Loucy (cell line): ENCODE measurements around the gene NBPF6.
"Not testable (repeated sequence)": the region's sequence is repeated elsewhere in the genome, so short reads cannot be mapped to it uniquely, and the experiment has no call there.

Source experiments
- H2AFZ ChIP-seq: fragments of 200-600 bp; sonication (generic); 2 replicates; pipeline ENCODE4 v1.6.0; 2016; ENCODE audit warnings: antibody characterized with exemption, mild to moderate bottlenecking, low read length, moderate library complexity
- H3F3A ChIP-seq: fragments of 200-600 bp; 2 replicates; pipeline ENCODE4 v1.6.0; 2016; ENCODE audit warnings: antibody characterized with exemption, low read depth, mild to moderate bottlenecking
- H3K27me3 ChIP-seq: fragments of 200-600 bp; sonication (generic); 2 replicates; pipeline ENCODE4 v1.6.1; 2014; ENCODE audit warnings: low read length, mild to moderate bottlenecking; ENCODE audit not compliant: insufficient read depth, poor library complexity, severe bottlenecking
- H3K36me3 ChIP-seq: fragments of 200-600 bp; sonication (generic); 2 replicates; pipeline ENCODE4 v1.6.1; 2016; ENCODE audit warnings: low read length; ENCODE audit not compliant: insufficient read depth
- H3K4me1 ChIP-seq: fragments of 200-600 bp; sonication (generic); 2 replicates; pipeline ENCODE4 v1.5.1; 2014; ENCODE audit warnings: low read length, mild to moderate bottlenecking; ENCODE audit not compliant: insufficient read depth, poor library complexity, severe bottlenecking
- H3K4me2 ChIP-seq: fragments of 200-600 bp; sonication (generic); 2 replicates; pipeline ENCODE4 v1.6.0; 2014; ENCODE audit warnings: antibody characterized with exemption, low read length, low read depth, mild to moderate bottlenecking; ENCODE audit not compliant: poor library complexity, severe bottlenecking
- H3K4me3 ChIP-seq: fragments of 200-600 bp; sonication (generic); 2 replicates; pipeline ENCODE4 v1.5.1; 2014; ENCODE audit warnings: low read length, mild to moderate bottlenecking, mixed read lengths; ENCODE audit not compliant: poor library complexity, severe bottlenecking
- H3K79me2 ChIP-seq: fragments of 200-600 bp; sonication (generic); 2 replicates; pipeline ENCODE4 v1.6.1; 2014; ENCODE audit warnings: low read length; ENCODE audit not compliant: insufficient read depth
- H3K9ac ChIP-seq: fragments of 200-600 bp; sonication (generic); 2 replicates; pipeline ENCODE4 v1.6.0; 2014; ENCODE audit warnings: mild to moderate bottlenecking, low read depth, low read length, moderate library complexity; ENCODE audit not compliant: poor library complexity, severe bottlenecking
- H3K9me2 ChIP-seq: fragments of 200-600 bp; sonication (generic); replicated peaks from 2 replicates; pipeline ENCODE4 v1.6.1; 2016; ENCODE audit warnings: low read depth, low read length, mixed read lengths
- H3K9me3 ChIP-seq: fragments of 200-600 bp; sonication (generic); 2 replicates; pipeline ENCODE4 v1.6.1; 2014; ENCODE audit warnings: mild to moderate bottlenecking, antibody characterized with exemption, low read length, low read depth; ENCODE audit not compliant: insufficient read depth
- H4K20me1 ChIP-seq: fragments of 200-600 bp; sonication (generic); 2 replicates; pipeline ENCODE4 v1.6.0; 2014; ENCODE audit warnings: antibody characterized with exemption, low read length, mild to moderate bottlenecking; ENCODE audit not compliant: insufficient read depth, poor library complexity, severe bottlenecking
- EZH2phosphoT487 ChIP-seq: fragments of 200-600 bp; IDR thresholded peaks from 2 replicates; pipeline ENCODE4 v1.6.1; 2018; ENCODE audit warnings: antibody characterized with exemption, mild to moderate bottlenecking, moderate library complexity, borderline replicate concordance
- TF ChIP-seq, protein P1 (sequence below): fragments of 200-600 bp; sonication (generic); conservative IDR thresholded peaks from 2 replicates; pipeline ENCODE4 v1.5.1; 2014; ENCODE audit warnings: mild to moderate bottlenecking, antibody characterized with exemption, low read length

NBPF6 gene

DNA sequence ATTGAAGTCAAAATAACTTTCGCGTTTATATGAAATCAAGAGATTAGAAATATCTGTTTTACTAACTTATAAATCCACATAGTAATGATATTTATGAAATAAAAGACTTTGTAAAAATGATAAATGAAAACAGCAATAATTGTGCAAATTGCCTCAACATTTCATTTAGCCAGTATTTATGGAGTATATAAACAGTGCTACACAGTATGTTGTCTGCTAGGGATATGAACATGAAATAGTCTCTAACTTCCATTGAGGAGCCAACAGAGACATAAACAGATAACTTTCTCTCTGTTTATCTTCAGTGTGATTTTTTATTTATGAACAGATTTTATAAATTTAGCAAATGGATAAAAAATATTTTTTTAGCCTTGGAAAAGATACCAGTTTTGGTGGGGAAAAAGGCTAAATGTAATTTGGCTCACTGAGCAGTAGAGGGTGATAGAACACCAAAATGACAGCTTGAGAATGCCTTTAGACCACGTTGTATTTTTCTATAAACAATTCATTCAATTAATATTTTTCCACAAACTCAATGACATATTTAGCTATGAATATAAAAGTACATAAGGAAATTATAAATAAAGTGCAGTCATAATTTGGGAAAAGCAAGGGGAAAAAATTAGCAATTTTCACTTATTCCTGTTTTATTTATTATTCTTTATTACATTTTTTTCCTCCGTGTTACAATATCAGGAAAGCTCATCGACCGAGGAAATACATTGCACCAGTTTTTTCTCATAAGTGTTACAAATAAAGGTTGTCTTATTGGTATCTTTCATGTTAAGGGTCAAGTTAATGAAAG is 62.3 kb downstream of the NBPF6 start:
- H3K9me2 ChIP-seq = no peaks in the 10 kb centered on the region
- no peaks in the 10 kb centered on the region for H3K36me3 ChIP-seq
- no peaks in the 10 kb centered on the region for H3F3A ChIP-seq
- H3K27me3 ChIP-seq = no peaks in the 10 kb centered on the region
- H4K20me1 ChIP-seq = no peaks in the 10 kb centered on the region
- no peak overlapping the region for H2AFZ ChIP-seq
- H3K79me2 ChIP-seq = no peaks in the 10 kb centered on the region
- no peaks in the 10 kb centered on the region for H3K9me3 ChIP-seq
- H3K4me3 ChIP-seq = no peak overlapping the region
- peaks cover 27% of the 10 kb centered on the region for H3K4me1 ChIP-seq
- peak overlapping the region; percentile 19 for H3K4me2 ChIP-seq
- no peak overlapping the region for H3K9ac ChIP-seq
- no peak for TF ChIP-seq EZH2phosphoT487
- TF ChIP-seq, protein P1, sequence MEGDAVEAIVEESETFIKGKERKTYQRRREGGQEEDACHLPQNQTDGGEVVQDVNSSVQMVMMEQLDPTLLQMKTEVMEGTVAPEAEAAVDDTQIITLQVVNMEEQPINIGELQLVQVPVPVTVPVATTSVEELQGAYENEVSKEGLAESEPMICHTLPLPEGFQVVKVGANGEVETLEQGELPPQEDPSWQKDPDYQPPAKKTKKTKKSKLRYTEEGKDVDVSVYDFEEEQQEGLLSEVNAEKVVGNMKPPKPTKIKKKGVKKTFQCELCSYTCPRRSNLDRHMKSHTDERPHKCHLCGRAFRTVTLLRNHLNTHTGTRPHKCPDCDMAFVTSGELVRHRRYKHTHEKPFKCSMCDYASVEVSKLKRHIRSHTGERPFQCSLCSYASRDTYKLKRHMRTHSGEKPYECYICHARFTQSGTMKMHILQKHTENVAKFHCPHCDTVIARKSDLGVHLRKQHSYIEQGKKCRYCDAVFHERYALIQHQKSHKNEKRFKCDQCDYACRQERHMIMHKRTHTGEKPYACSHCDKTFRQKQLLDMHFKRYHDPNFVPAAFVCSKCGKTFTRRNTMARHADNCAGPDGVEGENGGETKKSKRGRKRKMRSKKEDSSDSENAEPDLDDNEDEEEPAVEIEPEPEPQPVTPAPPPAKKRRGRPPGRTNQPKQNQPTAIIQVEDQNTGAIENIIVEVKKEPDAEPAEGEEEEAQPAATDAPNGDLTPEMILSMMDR = peak; percentile 94

- Histone ChIP-seq H3K4me1 (peaks cover 27% of the 10 kb centered on the region), H3K9me3 (no peaks in the 10 kb centered on the region)
Observed at GRCh38 chr1:108513044-108513415, 62.9 kb downstream of the NBPF6 start.

DNA sequence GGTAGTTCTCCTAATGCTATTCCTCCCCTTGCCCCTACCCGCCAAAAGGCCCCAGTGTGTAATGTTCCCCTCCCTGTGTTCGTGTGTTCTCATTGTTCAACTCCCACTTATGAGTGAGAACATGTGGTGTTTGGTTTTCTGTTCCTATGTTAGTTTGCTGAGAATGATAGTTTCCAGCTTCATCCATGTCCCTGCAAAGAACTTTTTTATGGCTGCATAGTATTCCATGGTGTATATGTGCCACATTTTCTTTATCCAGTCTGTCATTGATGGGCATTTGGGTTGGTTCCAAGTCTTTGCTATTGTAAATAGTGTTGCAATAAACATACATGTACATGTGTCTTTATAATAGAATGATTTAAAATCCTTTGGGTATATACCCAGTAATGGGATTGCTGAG is 63.8 kb downstream of the NBPF6 start:
- Histone ChIP-seq H3K4me3 (peak overlapping the region; percentile 33), H3K4me2 (peak overlapping the region; percentile 62), H3K4me1 (peaks cover 27% of the 10 kb centered on the region)
- not testable (repeated sequence) for H3F3A ChIP-seq, H3K27me3 ChIP-seq, H3K9me2 ChIP-seq, H3K36me3 ChIP-seq, H3K9ac ChIP-seq, H3K9me3 ChIP-seq, H3K79me2 ChIP-seq, H2AFZ ChIP-seq, H4K20me1 ChIP-seq

More at GRCh38 chr1:108513044-108513415, 62.9 kb downstream of the NBPF6 start:
- no peaks in the 10 kb centered on the region for H3K79me2 ChIP-seq
- H4K20me1 ChIP-seq = no peaks in the 10 kb centered on the region
- H3F3A ChIP-seq = no peaks in the 10 kb centered on the region
- no peak overlapping the region for H3K4me3 ChIP-seq
- TF ChIP-seq EZH2phosphoT487 = no peak
- TF ChIP-seq, protein P1 = no peak
- H2AFZ ChIP-seq = no peak overlapping the region
- H3K27me3 ChIP-seq = no peaks in the 10 kb centered on the region
- H3K36me3 ChIP-seq = no peaks in the 10 kb centered on the region
- H3K9ac ChIP-seq = no peak overlapping the region
- H3K9me2 ChIP-seq = no peaks in the 10 kb centered on the region
- H3K4me2 ChIP-seq = peak overlapping the region; percentile 19

GRCh38 chr1:108517301-108517897 is 67.3 kb downstream of the NBPF6 start:
- peaks cover 27% of the 10 kb centered on the region for H3K4me1 ChIP-seq
- not testable (repeated sequence) for H3K9ac ChIP-seq, H3K9me2 ChIP-seq, H2AFZ ChIP-seq, H3K9me3 ChIP-seq, H3K4me3 ChIP-seq, H3K36me3 ChIP-seq, H4K20me1 ChIP-seq, H3K4me2 ChIP-seq, H3K27me3 ChIP-seq, H3F3A ChIP-seq, H3K79me2 ChIP-seq
